IPS-18c (cell line): ENCODE data around the gene NRG3.

Experiments used
- H3K4me3 ChIP-seq: 2 replicates; pipeline ENCODE4 v1.7.0; 2013; ENCODE audit warnings: low read depth, mild to moderate bottlenecking, low read length, moderate library complexity; ENCODE audit not compliant: insufficient read depth
- H3K9me3 ChIP-seq: one replicate; pipeline ENCODE4 v1.6.1; 2013; ENCODE audit warnings: mild to moderate bottlenecking, low read length, moderate library complexity; ENCODE audit not compliant: control insufficient read depth, insufficient read depth

The NRG3 gene

GRCh38 chr10:82128527-82128926, 253.5 kb downstream of the NRG3 start:
- no peaks in the 10 kb centered on the region for H3K9me3 ChIP-seq
- no peak overlapping the region for H3K4me3 ChIP-seq

- H3K9me3 ChIP-seq: no peaks in the 10 kb centered on the region
- no peak overlapping the region for H3K4me3 ChIP-seq
Measured at GRCh38 chr10:82136103-82136502, 261.1 kb downstream of the NRG3 start.

GRCh38 chr10:82144153-82144552, 269.2 kb downstream of the NRG3 start:
- H3K4me3 ChIP-seq: no peak overlapping the region

GRCh38 chr10:82148764-82149163, 273.8 kb downstream of the NRG3 start:
- H3K4me3 ChIP-seq: no peak overlapping the region

More at GRCh38 chr10:82144153-82144552, 269.2 kb downstream of the NRG3 start:
- no peaks in the 10 kb centered on the region for H3K9me3 ChIP-seq

GRCh38 chr10:82149674-82150073, 274.7 kb downstream of the NRG3 start:
- Histone ChIP-seq H3K4me3 (no peak overlapping the region), H3K9me3 (no peaks in the 10 kb centered on the region)

More at GRCh38 chr10:82148764-82149163, 273.8 kb downstream of the NRG3 start:
- H3K9me3 ChIP-seq: no peaks in the 10 kb centered on the region

- H3K4me3 ChIP-seq: no peak overlapping the region
- no peaks in the 10 kb centered on the region for H3K9me3 ChIP-seq
Measured at GRCh38 chr10:82150123-82150900, 275.3 kb downstream of the NRG3 start.

GRCh38 chr10:82160307-82160706, 285.3 kb downstream of the NRG3 start:
- Histone ChIP-seq H3K4me3 (no peak overlapping the region), H3K9me3 (no peaks in the 10 kb centered on the region)

- Histone ChIP-seq H3K9me3 (no peaks in the 10 kb centered on the region), H3K4me3 (no peak overlapping the region)
Measured at GRCh38 chr10:82161264-82161663, 286.3 kb downstream of the NRG3 start.

GRCh38 chr10:82162549-82163195, 287.7 kb downstream of the NRG3 start:
- no peak overlapping the region for H3K4me3 ChIP-seq

GRCh38 chr10:82171899-82172298, 296.9 kb downstream of the NRG3 start:
- H3K4me3 ChIP-seq: no peak overlapping the region
- no peaks in the 10 kb centered on the region for H3K9me3 ChIP-seq

More at GRCh38 chr10:82162549-82163195, 287.7 kb downstream of the NRG3 start:
- H3K9me3 ChIP-seq: no peaks in the 10 kb centered on the region

- H3K4me3 ChIP-seq: no peak overlapping the region
- H3K9me3 ChIP-seq: no peaks in the 10 kb centered on the region
Measured at GRCh38 chr10:82176587-82176986, 301.6 kb downstream of the NRG3 start.

GRCh38 chr10:82190432-82191260, 315.7 kb downstream of the NRG3 start:
- no peak overlapping the region for H3K4me3 ChIP-seq
- H3K9me3 ChIP-seq: no peaks in the 10 kb centered on the region

- no peak overlapping the region for H3K4me3 ChIP-seq
- no peaks in the 10 kb centered on the region for H3K9me3 ChIP-seq
Measured at GRCh38 chr10:82191653-82192052, 316.7 kb downstream of the NRG3 start.

GRCh38 chr10:82192665-82193064, 317.7 kb downstream of the NRG3 start:
- H3K9me3 ChIP-seq: no peaks in the 10 kb centered on the region

GRCh38 chr10:82194419-82194818, 319.4 kb downstream of the NRG3 start:
- H3K9me3 ChIP-seq: no peaks in the 10 kb centered on the region

More at GRCh38 chr10:82192665-82193064, 317.7 kb downstream of the NRG3 start:
- no peak overlapping the region for H3K4me3 ChIP-seq

GRCh38 chr10:82206831-82207230, 331.8 kb downstream of the NRG3 start:
- Histone ChIP-seq H3K9me3 (no peaks in the 10 kb centered on the region), H3K4me3 (no peak overlapping the region)

More at GRCh38 chr10:82194419-82194818, 319.4 kb downstream of the NRG3 start:
- no peak overlapping the region for H3K4me3 ChIP-seq

- no peaks in the 10 kb centered on the region for H3K9me3 ChIP-seq
Measured at GRCh38 chr10:82208726-82209125, 333.7 kb downstream of the NRG3 start.

More at GRCh38 chr10:82208726-82209125, 333.7 kb downstream of the NRG3 start:
- H3K4me3 ChIP-seq: no peak overlapping the region
